ENCODE results near the gene GTF2A2.

GTF2A2 gene

GRCh38 chr15:59680346-59680745 is 23.0 kb upstream of the GTF2A2 start:
- DNase-seq, result no peak
- peaks cover 62 to 69% (median 64%) of the 10 kb centered on the region in 3 donors for H3K36me3 ChIP-seq
- intact Hi-C loops (cut with DNase I; ENCODE audit: low total_unique reads), result no loop called here
- peaks cover 0 to 15% (median 2%) of the 10 kb centered on the region in 4 donors for H3K4me1 ChIP-seq
- no peaks in the 10 kb centered on the region for H3K9me3 ChIP-seq
- H3K4me3 ChIP-seq, result no peak overlapping the region
- TF ChIP-seq, protein P1, sequence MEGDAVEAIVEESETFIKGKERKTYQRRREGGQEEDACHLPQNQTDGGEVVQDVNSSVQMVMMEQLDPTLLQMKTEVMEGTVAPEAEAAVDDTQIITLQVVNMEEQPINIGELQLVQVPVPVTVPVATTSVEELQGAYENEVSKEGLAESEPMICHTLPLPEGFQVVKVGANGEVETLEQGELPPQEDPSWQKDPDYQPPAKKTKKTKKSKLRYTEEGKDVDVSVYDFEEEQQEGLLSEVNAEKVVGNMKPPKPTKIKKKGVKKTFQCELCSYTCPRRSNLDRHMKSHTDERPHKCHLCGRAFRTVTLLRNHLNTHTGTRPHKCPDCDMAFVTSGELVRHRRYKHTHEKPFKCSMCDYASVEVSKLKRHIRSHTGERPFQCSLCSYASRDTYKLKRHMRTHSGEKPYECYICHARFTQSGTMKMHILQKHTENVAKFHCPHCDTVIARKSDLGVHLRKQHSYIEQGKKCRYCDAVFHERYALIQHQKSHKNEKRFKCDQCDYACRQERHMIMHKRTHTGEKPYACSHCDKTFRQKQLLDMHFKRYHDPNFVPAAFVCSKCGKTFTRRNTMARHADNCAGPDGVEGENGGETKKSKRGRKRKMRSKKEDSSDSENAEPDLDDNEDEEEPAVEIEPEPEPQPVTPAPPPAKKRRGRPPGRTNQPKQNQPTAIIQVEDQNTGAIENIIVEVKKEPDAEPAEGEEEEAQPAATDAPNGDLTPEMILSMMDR (IDR thresholded peaks at IDR 0.05), result no peak
- H3K27me3 ChIP-seq, result no peaks in the 10 kb centered on the region
- H3K27ac ChIP-seq, result no peak overlapping the region

DNA sequence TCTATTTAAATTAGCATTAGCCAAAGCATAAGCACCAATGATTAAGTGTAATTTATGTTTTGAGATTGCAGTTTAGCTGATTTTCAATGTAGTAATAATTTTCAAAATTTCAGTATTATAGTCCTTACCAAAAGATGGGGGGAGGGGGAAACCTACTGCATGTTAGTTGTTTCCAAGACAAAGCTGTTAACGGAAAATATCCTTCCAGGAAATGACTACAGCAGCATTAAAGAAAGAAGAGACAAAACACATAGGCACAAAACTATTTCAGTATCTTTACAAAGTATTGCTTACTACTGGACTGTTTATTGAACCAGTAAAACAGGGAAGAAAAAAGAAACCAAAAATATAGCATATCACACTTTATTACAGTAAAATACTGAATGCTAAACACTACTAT is 21.3 kb upstream of the GTF2A2 start:
- no peak overlapping the region for H3K27ac ChIP-seq
- no peaks in the 10 kb centered on the region for H3K27me3 ChIP-seq
- no peaks in the 10 kb centered on the region for H3K9me3 ChIP-seq
- no peak overlapping the region for H3K4me3 ChIP-seq
- H3K36me3 ChIP-seq, result peaks cover 75 to 86% (median 78%) of the 10 kb centered on the region in 3 donors
- TF ChIP-seq, protein P1 (IDR thresholded peaks at IDR 0.05), result no peak
- no peaks in the 10 kb centered on the region for H3K4me1 ChIP-seq
- intact Hi-C loops (cut with DNase I; ENCODE audit: low total_unique reads), result no loop called here
- no peak for DNase-seq

DNA sequence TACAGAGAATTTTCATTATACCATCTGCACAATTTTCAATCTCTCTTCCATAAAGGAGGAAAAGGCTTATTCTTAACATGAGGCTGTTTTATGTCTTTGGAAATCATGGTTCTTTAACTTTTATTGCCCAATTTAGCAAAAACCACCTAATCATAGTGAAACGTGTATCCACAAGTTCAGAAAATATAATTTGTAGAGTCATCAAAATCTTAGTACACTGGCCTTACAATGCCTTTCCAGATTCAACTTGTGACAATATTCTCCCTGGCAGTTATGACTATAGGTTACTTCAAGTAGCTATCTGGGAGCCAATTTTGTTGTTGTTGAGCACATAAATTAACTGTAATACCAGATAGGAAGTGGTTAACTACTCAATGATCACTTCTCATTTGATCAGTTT is 20.9 kb upstream of the GTF2A2 start:
- peaks cover 75 to 91% (median 83%) of the 10 kb centered on the region in 3 donors for H3K36me3 ChIP-seq
- no peak for DNase-seq
- no peak overlapping the region for H3K4me3 ChIP-seq
- no peaks in the 10 kb centered on the region for H3K27me3 ChIP-seq
- H3K9me3 ChIP-seq, result no peaks in the 10 kb centered on the region
- H3K4me1 ChIP-seq, result no peaks in the 10 kb centered on the region
- no peak overlapping the region for H3K27ac ChIP-seq
- intact Hi-C loops (cut with DNase I; ENCODE audit: low total_unique reads), result no loop called here
- TF ChIP-seq, protein P1 (IDR thresholded peaks at IDR 0.05), result no peak

DNA sequence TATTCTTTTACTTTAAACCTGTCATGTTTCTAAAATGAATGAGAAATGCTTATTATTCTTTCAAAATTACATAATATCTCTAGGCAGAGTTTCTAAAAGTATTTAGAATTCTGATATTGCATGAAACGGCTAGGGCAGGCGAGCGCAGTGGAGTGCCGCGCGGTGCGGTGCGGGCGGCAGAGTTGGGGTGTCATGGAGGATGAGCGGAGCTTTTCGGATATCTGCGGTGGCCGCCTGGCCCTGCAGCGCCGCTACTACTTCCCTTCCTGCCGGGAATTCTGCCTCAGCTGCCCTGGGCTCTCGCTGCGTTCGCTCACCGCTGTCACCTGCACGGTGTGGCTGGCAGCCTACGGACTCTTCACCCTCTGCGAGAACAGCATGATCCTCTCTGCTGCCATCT is 19.2 kb upstream of the GTF2A2 start:
- no peak for DNase-seq
- H3K27ac ChIP-seq, result no peak overlapping the region
- H3K36me3 ChIP-seq, result peaks cover 80 to 100% (median 86%) of the 10 kb centered on the region in 3 donors
- TF ChIP-seq, protein P1 (IDR thresholded peaks at IDR 0.05), result no peak
- H3K27me3 ChIP-seq, result no peaks in the 10 kb centered on the region
- H3K9me3 ChIP-seq, result no peaks in the 10 kb centered on the region
- H3K4me3 ChIP-seq, result no peak overlapping the region
- intact Hi-C loops (cut with DNase I; ENCODE audit: low total_unique reads), result no loop called here
- no peaks in the 10 kb centered on the region for H3K4me1 ChIP-seq

DNA sequence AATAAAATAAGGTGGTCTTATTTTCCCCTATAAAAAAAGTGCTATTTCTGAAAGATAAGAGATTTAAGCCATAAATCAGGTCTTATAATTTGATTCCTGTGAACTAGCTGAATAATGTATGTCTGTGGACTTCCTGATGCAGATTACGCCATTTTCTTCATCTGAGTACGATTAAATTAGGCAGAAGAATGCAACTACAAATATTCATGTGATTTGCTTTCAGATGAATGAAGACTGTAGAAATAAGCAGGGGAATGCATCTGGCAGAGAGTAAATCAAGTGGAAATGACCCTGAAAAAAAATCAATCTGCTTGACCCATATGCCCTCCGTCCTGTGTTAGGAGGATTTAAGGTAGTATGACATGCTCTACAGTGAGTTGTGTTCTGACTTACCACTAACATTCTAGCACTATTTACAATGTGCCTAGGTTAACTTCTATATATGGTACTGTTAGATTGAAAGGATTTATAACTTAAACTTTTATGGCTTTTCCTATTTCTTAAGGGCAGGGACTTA is 17.1 kb upstream of the GTF2A2 start:
- Histone ChIP-seq H3K27me3 (no peaks in the 10 kb centered on the region), H3K4me1 (no peaks in the 10 kb centered on the region), H3K4me3 (no peak overlapping the region), H3K36me3 (peaks cover 79 to 100% (median 79%) of the 10 kb centered on the region in 3 donors), H3K27ac (no peak overlapping the region), H3K9me3 (no peaks in the 10 kb centered on the region)
- intact Hi-C loops (cut with DNase I; ENCODE audit: low total_unique reads), result no loop called here
- TF ChIP-seq, protein P1 (IDR thresholded peaks at IDR 0.05), result no peak
- no peak for DNase-seq

DNA sequence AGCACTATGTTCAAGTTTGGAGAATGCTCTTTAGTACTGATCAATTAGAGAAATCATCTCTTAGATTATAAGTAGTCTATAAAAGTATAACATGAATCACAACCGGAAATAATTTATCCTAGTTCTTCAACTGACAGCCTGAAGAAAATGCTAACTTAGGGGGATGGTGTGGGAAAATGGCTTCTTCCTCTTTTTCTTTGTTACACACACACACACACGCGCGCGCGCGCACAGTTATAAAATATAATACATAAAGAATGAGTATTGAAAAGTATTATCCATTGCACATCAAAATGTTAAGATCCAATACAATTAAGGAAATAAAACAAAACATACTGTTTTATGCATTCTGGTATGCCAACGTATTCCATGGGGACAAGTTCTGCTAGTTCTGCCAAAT is 11.2 kb upstream of the GTF2A2 start:
- Histone ChIP-seq H3K27ac (no peak overlapping the region), H3K4me1 (no peaks in the 10 kb centered on the region), H3K27me3 (no peaks in the 10 kb centered on the region), H3K9me3 (no peaks in the 10 kb centered on the region), H3K4me3 (no peak overlapping the region), H3K36me3 (peaks cover 59 to 98% (median 73%) of the 10 kb centered on the region in 3 donors)
- no peak for DNase-seq
- intact Hi-C loops (cut with DNase I; ENCODE audit: low total_unique reads), result no loop called here
- TF ChIP-seq, protein P1 (IDR thresholded peaks at IDR 0.05), result no peak
